ENCODE data around the gene GOLGA6A.
"Not testable (repeated sequence)": the region's sequence is repeated elsewhere in the genome, so short reads cannot be mapped to it uniquely, and the experiment has no call there.

GOLGA6A gene

DNA sequence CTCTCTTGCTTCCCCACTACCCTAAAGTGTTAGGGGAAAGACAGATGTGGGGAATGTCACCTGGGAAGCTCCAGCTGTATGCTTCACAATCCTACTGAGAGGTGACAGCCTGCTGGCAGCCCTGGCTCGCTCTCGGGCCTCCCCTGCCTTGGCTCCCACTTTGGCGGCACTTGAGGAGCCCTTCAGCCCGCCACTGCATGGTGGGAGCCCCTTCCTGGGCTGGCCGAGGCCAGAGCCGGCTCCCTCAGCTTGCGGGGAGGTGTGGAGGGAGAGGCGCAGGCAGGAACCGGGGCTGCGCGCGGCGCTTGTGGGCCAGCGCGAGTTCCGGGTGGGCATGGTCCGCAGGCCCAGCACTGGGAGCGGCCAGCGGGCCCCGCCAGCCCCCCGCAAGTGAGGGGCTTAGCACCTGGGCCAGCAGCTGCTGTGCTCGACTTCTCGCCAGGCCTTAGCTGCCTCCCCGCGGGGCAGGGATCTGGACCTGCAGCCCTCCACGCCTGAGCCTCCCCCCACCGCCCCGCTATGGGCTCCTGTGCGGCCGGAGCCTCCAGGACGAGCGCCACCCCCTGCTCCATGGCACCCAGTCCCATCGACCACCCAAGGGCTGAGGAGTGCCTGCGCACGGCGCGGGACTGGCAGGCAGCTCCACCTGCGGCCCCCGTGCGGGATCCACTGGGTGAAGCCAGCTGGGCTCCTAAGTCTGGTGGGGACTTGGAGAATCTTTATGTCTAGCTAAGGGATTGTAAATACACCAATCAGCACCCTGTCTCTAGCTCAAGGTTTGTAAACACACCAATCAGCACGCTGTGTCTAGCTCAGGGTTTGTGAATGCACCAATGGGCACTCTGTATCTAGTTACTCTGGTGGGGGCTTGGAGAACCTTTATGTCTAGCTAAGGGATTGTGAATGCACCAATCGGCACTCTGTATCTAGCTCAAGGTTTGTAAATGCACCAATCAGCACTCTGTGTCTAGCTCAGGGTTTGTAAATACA lies 29.8 kb downstream of the GOLGA6A start:
- not testable (repeated sequence) for DNase-seq

DNA sequence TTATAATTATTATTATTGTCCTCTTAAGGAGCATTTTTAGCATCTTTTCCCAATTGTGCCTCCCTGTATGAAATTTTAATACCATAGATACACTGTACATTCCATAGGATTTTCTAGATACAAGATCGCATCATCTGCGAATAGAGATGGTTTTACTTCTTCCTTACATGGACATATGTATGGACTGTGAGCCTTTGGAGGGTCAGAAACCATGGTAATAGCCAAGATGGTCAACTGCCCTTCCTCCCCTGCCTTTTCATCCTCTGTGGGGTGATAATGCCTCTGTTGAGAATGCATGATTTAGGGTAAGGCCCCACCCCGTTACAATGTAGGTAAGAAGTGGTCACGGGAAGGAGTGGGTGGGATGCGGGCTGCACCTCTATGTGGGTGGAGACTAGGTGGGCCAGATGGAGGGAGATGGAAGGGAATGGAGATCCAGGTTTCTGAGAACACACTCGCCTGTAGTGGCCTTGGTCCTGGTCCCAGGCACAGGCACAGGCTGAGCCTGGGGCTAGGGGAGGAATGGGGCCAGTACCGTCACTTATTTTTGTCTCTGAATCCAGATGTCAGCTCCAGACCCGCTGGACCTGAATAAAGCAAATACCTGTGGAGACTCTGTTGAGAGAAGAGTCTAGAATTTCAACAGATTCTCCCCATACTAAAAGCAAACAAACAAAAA lies 31.7 kb downstream of the GOLGA6A start:
- no peak for DNase-seq

DNA sequence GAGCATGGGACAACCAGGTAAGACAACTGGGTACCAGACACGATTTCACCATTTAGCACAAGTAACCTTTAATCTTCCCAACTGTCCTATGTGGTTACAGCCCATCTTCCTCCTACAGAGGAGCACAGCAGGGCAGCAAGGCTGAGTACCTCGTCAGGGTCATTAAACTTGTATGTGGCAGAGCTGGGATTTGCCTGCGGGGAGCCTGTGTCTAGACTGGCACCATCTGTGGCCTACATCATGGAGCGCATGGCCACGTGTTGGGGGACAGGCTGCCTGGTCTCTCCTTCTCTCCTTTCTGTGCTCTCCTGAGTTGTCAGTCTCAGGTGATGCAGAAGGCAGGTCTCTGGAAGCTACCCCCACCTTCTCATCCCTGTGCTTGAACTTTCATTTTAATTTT lies 32.2 kb downstream of the GOLGA6A start:
- DNase-seq = no peak

DNA sequence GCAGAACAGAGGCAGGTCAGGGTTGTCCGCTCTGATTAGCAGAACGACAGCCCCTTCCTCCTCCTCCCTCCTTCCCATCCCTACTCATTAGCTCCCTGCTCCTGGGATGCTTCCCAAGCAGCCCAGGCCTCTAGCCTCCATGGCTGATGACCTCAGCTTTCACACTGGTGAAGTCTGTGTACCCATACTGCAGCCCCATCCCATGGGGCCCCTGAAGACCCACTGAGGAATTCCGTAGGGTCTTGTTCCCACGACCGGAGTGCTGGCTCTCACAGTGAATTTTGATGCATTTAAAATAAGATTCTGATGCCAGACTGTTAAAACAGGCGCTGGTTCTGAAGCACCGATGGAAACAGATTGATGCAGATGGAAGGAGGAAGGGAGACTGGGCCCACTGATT lies 36.1 kb downstream of the GOLGA6A start:
- DNase-seq = no peak

DNA sequence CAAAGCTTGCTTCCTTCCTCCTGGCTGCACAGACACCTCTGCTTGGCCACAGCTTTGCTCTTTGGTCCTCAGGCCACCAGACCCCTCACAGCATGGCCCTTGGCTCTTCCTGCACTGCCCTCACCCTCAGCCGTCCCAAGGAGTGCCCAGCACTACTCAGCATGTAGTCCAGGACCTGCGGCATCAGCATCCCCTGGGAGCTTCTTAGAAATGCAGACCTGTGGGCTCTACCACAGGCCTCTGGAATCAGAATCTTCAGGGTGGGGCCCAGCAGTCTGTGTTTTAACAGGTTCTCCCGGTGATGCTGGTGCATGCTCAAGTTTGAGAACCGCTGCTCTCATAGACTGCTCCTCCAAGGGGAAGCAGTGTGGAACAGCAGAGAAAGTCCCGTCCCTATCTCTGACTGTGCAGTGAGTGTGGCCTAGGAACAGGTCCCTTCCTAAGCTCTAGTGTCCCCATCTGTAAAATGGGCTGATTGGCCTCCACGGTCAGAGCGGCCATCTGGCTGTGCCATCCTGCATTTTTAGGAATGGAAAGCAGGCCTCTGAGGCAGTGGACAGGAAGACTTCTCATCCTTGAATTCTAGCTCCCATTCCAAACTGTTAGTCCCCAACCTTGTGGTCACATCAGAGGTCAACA lies 36.6 kb downstream of the GOLGA6A start:
- no peak for DNase-seq

DNA sequence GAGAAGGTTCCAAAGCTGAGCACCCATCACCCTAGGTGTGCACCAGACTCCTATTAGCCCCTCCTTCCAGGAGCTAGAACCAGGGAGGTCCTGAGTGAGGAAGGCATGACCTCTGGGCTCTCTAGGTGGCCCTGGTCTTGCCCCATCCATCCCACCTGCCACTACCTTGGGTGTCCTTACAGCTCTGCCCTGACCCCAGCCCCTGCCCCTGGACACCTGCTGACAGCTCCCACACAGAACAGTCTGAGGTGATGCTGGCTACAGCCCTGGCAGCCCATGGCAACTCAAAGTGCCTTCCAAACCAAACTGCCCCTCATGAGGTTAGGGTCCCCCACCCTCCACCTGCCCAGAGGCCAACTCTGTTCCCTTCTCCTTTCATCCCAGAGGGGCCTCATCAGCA lies 37.2 kb downstream of the GOLGA6A start:
- no peak for DNase-seq

DNA sequence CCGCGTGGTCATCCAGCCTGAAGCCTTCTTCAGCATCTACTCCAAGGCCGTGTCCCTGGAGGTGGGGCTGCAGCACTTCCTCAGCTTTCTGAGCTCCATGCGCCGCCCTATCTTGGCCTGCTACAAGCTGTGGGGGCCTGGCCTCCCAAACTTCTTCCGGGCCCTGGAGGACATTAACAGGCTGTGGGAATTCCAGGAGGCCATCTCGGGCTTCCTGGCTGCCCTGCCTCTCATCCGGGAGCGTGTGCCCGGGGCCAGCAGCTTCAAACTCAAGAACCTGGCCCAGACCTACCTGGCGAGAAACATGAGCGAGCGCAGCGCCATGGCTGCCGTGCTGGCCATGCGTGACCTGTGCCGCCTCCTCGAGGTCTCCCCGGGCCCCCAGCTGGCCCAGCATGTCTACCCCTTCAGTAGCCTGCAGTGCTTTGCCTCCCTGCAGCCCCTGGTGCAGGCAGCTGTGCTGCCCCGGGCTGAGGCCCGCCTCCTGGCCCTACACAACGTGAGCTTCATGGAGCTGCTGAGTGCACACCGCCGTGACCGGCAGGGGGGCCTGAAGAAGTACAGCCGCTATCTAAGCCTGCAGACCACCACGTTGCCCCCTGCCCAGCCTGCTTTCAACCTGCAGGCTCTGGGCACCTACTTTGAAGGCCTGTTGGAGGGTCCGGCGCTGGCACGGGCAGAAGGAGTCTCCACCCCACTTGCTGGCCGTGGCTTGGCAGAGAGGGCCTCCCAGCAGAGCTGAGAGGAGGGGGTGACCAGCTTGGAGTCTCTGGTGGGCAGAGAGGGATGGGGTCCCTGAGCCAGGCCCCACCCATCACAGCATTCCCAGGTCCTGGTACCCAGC lies 37.9 kb downstream of the GOLGA6A start:
- DNase-seq = no peak

DNA sequence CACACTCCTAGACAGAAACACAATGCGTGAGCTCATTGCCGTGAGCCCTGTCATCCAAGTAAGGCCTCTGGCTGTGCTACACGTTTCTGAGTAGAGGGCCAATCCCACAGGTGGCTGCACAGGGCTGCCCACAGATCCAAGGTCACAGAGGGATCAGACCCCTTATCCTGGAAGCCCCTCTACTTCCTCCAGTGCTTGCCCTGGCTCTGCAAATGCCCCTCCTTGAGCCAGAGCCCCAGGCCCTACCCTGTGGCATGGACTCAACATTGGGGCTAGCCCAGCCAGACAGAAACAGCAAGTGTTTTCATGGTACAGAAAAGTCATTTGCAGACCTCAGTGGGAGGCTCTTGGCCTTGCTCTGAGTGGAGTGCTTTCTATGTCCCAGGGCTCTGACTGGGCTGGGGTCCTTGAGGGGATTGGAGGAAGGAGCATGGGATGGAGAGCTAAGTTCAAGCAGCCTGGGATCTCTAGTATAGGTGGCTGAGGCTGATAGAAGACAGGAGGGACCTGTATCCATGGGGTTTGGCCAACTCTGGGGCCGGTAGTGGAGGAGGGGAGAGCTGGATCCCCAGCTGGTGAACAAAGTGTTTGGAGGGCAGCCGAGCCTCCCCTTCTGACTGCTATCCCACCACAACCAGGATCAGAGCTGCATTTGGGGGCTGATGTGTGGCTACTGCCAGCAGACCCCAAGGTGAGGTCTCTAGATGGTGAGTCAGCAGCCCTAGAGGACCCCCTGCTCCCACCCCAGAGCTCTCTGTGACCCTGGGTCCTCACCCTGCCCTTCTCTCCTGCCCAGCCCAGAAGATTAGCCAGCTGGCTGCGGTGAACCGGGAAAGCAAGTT lies 38.7 kb downstream of the GOLGA6A start:
- no peak for DNase-seq

DNA sequence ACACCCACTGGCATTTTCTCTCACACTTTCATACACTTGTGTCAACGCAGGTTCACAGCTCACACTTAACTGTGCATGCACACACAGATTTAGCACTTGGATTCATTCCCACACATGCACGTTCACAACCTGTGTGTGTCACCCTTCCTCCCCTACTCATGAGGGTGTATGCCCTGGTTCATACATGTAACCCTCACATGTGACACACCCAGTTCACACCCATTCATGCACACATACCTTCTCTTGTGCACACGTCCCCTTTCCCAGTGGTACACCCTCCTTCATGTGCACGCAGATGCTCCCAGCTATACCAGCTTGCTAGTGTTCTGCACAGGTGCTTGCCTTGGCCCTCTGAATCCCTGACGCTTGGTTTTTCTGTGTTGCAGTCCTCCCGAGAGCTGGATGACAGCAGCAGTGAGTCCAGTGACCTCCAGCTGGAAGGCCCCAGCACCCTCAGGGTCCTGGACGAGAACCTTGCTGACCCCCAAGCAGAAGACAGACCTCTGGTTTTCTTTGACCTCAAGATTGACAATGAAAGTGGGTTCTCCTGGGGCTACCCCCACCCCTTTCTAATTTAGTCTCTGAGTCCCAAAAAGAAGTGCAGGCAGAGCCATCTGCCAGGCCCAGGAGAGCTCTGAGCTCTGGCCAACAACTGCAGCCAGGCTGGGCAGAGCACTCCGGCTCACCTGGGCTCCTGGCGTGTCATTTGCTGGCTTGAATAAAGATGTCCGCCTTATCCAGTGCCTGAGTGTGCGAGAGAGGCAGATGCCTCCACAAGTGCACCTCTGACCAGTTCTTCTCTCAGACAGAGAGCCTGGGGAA lies 39.5 kb downstream of the GOLGA6A start:
- DNase-seq = no peak

DNA sequence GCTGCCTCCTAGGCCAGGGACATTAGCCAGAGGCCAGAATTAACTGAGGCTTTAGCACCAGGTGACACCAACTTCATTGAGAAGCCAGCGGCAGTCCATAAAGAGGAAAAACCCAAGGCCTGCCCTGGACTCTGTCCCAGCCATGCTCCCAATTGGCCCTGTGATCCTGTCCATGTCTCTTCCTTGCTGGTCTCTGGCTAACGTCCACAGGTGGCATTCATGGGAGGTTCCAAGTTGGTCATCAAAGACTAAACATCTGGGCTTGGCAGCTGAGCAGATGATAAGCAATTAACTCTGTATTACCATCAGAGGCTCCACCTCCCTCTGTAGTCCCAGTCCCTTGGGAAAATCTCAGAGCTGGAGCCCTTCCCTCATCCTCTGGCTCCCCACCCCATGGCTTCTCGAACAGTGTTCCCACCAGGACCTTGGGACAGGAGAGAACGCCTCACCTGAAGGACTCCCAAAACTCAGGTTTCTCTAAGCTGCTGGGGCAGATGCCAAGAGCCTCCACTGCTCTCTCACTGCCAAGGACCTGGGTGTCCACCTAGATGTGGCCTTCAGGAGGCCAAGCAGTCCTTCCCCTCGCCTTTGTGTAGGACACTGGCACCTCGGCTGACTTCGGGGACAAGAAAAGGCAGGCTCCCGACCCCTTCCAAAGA lies 40.4 kb downstream of the GOLGA6A start:
- no peak for DNase-seq

DNA sequence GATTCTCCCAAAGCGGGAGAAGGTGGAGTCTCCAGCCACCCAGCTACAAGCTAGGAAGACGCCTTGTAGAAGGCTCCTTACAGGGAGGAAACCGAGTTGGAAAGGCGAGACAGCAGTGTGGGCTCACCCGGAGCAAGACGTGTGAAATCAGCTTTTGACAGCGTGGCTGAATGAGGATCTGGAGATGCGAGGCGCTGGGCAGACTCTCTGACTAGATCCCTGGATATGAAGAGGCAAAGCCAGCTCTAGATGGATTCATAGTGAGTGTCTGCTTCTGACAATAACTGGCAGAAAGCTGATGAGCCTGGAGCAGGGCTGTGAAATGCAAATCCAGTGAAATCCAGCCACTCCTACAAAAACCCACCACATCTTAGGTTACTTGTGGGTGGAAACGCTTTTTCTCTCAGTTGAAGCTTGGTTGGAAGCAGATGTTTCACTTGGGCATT lies 41.0 kb downstream of the GOLGA6A start:
- no peak for DNase-seq

DNA sequence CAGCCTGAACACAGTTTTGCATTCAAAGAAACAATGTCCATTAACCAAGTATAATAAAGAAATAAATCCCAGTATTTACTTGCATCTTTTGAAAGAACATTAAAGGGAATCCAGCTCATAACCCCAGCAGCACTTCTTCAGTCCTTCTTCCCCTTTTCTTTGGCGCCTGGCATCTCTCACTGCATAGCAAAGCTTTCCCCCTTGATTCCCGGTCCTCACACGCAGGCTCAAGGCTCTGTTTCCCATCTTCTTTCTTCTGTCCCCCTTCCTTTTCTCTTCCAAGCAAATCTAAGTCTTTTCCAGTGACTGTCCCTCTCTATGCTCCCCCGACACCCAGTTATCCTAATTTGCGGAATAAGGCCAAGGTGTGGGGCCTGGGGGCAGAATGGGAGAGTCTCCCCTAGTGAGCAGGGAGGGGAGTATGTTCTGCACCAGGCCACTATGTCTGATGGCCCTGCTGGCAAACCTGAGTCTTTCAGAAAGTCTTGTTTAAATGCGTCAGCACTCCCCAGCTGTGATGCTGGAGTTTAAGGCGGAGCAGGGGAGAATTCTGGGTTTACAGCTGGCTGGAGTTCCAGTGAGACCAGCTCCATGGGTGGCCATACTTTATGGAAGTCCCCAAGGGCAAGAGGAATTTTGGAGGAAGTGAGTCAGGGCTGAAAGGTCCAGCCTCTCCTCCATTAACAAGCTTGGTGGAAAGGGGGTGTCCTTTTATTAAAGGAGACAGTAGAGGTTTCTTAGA lies 42.1 kb downstream of the GOLGA6A start:
- no peak for DNase-seq

DNA sequence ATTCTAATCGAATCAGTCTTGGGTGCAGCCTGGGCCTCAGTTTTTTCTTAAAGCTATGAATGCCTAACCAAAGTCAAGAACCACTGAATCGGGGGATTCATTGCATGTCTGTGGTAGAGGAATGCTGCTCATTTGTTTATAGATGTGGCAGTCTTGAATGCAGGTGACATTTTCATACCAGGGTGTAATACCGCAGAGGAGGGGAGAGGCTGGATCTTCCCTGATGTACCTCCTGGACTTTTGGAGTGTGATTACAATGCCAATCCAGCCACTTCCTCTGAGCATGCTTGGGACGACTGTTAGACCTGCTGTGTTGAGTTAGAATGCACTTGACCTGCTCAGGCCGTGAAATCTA lies 42.7 kb downstream of the GOLGA6A start:
- DNase-seq = no peak

DNA sequence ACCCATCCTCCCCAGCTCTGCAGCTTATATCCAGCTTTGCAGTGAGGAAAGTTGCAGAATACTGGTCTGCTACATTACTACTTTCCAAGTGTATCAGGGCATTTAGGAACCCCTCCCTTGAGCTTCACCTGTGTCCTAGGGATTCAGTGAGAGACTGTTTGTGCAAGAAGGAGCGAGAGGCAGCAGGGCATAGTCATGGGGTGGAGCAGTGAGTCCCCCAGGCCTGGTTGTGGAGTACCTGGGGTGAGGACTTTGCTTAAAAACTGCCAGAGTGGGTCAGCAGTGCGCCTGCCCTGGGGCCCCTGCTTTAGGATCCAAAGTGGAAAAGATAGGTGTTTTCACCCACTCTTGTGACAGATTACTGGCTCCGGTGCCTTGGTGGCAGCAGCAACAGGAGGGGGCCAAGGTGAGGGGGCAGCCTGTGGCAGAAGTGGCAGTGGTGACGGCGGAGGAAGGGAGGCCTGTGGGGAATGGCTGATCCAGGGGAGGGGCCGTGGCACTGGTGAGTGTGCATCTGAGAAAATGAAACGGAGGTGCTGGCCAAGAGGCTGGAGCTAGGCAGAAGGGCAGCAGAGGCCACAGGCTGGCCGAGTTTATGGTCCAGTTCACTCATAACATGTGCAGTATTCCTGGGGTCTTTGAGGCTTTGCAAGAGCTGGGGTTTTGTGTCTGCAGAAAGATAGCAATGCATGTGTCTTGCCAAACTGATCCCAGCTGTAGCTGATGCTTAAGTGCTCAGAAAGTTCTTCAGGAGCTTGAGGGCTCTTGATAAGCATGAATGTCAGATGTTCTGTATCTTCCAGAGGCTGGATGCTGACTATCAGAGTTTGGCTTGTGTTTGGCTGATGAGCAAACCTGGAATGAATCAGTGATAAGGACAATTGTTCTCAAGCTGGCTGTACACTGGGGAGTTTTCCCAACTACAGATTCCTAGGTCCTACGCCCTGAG lies 43.4 kb downstream of the GOLGA6A start:
- DNase-seq = no peak

DNA sequence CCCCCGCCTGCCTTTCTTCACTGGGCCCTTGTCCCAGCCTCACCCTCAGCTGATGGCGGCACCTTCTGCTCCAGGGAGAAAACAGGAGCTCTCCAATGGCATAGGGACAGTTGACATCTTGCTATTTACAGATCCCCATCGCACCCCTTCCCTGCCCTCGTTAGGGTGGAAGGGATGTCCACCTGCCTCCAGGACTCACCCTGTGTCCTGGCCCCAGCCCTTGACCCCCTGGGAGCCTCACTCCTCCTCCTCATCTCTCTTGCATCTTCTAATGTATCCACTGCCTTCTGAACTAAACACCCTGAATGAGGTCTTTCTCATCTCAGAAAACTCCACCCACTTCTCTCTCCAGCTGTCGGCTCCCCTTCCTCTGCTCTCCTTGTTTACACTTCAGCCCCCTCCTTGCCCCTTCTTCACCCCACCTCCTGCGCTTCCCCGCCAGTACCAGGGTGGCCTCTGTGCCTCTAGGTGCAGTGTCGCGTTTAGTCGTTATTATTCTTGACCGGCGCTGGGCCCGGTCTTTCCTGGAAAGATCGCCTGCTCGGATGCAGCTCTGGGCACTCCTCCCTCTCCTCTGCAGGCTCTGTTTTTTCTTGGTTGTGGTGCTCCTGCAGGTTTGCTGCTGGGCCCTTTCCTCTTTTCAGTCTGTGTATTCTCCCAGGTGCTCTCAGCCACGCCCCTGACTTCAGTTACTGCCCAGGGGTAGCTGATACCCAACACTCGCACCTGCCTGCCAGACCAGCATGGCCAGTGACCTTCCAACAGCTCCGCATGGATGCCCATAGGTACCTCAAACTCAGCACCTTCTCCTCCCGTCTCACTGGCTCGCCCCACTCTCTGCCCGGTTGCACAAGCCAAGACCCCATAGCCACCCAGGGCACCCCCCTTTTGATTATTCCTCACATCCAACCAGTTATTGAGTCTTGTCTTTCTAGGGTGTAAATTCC lies 44.9 kb downstream of the GOLGA6A start:
- DNase-seq = no peak

DNA sequence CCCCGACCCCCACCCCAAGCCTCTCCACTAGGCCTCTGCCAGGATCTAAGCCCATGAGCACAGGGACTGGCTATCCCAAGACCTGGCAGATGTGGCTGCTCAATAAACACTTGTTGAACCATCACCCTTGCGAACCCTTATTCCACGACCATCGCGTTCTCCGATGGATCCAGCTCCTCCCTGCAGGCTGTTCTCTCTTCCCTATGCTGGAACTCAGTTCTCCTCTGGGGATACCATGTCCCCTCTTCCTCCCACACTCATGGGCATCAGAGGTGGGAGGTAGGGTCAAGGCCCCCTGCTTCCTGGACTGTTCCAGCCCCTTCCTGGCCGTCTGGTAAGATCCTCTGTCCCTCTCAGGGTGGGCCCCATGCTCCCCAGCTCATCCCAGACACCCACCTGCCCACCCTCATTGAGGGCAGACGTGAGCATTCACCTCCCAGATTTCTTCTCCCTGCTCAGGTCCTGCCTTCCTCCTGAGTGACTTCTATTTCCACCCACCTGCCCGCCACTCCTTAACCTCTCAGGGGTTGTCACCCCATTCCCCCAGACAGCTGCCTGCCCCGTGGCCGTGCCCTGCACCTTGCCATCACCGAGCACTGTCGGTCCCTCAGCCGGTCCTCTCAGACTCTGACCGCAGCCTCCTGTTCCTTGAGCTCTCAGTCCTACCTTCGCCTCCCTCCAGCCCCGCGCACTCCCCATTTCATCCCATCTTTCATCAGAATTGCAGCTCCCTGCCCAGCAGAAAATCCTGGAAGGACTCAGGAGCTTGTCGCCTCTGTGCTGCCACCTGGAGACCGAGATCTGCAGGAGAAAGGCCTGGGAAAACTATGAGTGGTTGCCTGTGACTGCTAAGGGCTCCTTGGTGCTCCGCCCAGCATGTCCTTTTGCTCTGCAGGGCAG lies 45.8 kb downstream of the GOLGA6A start:
- DNase-seq = no peak

All from stimulated activated CD4-positive, alpha-beta T cell treated with anti-CD3 and anti-CD28 coated beads, Interleukin-1b, Interleukin-23, amount 100 ng/mL, for 48 hours (primary cell).